Cardiac fibroblast (primary cell): ENCODE results near the gene KRTAP4-12.
"Not testable (repeated sequence)": the region's sequence is repeated elsewhere in the genome, so short reads cannot be mapped to it uniquely, and the experiment has no call there.

ENCODE experiments used
- DNase-seq, 2 donors: peaks; one replicate each; pipeline versions ENCODE4 v3.0.0 to v3.0.0-alpha.2; 2010; ENCODE audit warnings: low read depth in 2 of 2
- H3K4me3 ChIP-seq, 2 donors: replicated peaks in 1 of 2; 1 replicate in 1 of 2; 2 replicates in 1 of 2; pipeline ENCODE4 v1.5.1; 2011; ENCODE audit warnings: low read depth in 2 of 2, low read length in 2 of 2, mild to moderate bottlenecking in 2 of 2, moderate library complexity in 1 of 2
- CTCF ChIP-seq: IDR thresholded peaks from one replicate; pipeline ENCODE4 v1.5.1; 2011; ENCODE audit warnings: low read depth, mild to moderate bottlenecking, low read length, inconsistent platforms

KRTAP4-12 gene

GRCh38 chr17:41125064-41125463 lies 1.1 kb upstream of the KRTAP4-12 start:
- no peak for DNase-seq
- TF ChIP-seq CTCF: no peak
- no peak overlapping the region for H3K4me3 ChIP-seq

- not testable (repeated sequence) for DNase-seq, H3K4me3 ChIP-seq
These were observed 541 bp downstream of the KRTAP4-12 start for GRCh38 chr17:41123292-41123990.

DNA sequence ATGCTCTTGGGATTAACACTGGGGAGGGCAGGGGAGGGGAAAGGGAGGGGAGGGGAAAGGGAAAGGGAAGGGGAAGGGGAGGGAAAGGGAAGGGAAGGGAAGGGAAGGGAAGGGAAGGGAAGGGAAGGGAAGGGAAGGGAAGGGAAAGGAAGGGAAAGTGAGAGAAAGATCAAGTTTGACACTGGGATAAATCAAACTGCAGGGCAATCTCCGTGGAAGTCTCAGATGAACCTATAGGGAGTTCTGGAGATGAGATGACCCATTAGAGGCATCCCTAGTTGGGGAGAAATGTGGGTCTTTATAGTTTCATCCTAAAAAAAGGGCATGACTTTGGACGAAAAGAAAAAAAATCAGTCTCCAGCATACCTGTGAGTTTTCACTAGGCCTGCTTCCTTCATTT lies 2.2 kb downstream of the KRTAP4-12 start:
- no peak for TF ChIP-seq CTCF
- no peak for DNase-seq
- no peak overlapping the region for H3K4me3 ChIP-seq

GRCh38 chr17:41119696-41120690 lies 4.0 kb downstream of the KRTAP4-12 start:
- H3K4me3 ChIP-seq, DNase-seq: not testable (repeated sequence)

GRCh38 chr17:41118721-41119120 lies 5.3 kb downstream of the KRTAP4-12 start:
- no peak for TF ChIP-seq CTCF
- no peak overlapping the region for H3K4me3 ChIP-seq
- no peak for DNase-seq

- H3K4me3 ChIP-seq, DNase-seq: not testable (repeated sequence)
These were observed 6.1 kb downstream of the KRTAP4-12 start, which contains the start of gene KRTAP4-11 for GRCh38 chr17:41117846-41118386. KRTAP4-11 (minus strand) TSS chr17:41118373; CDS start chr17:41118315, 58 bp downstream.

DNA sequence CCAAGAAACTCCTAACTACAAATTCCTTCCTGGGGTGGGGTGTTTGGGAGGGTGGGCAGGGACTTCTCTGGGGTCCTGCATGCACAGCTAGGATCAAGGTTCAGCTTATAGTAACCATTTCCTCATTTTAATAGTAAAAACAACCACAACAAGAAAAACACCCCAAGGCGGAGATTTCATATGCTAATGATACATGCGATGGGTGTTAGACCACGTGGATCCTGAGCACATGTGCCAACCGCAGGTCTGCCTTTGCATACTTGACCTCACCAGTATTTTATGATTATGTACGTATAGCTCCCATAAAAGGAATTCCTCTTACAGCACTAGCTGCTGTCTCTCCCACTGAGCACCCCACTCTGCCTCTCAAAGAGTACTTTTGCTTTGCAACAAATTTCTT lies 7.7 kb downstream of the KRTAP4-12 start:
- H3K4me3 ChIP-seq: no peak overlapping the region
- no peak for TF ChIP-seq CTCF
- DNase-seq: no peak
